ENCODE measurements around the gene NHLH1.

GRCh38 chr1:160406131-160406968, 39.5 kb downstream of the NHLH1 start:
- TF ChIP-seq ZBTB40 (IDR thresholded peaks at IDR 0.05) (no peak), ZBTB40 (CRISPR knock-in tag; IDR thresholded peaks at IDR 0.05) (no peak), PHF20 (CRISPR knock-in tag; IDR thresholded peaks at IDR 0.05) (no peak), KLF16 (CRISPR knock-in tag; IDR thresholded peaks at IDR 0.05) (no peak), HNF4A (CRISPR knock-in tag; IDR thresholded peaks at IDR 0.05) (no peak), RXRA (CRISPR knock-in tag; IDR thresholded peaks at IDR 0.05) (no peak), MED13 (CRISPR knock-in tag; IDR thresholded peaks at IDR 0.05) (no peak), ZBTB42 (CRISPR knock-in tag; IDR thresholded peaks at IDR 0.05) (no peak), U2AF2 (IDR thresholded peaks at IDR 0.05; ENCODE audit: low read depth, low read length) (no peak), TBX2 (CRISPR knock-in tag; IDR thresholded peaks at IDR 0.05; ENCODE audit: borderline replicate concordance) (no peak), RNF2 (conservative IDR thresholded peaks at IDR 0.05; ENCODE audit: low read depth) (no peak), MED1 (CRISPR knock-in tag; IDR thresholded peaks at IDR 0.05) (no peak), CTCF (CRISPR knock-in tag; IDR thresholded peaks at IDR 0.05) (no peak)
- TF ChIP-seq, protein P1, sequence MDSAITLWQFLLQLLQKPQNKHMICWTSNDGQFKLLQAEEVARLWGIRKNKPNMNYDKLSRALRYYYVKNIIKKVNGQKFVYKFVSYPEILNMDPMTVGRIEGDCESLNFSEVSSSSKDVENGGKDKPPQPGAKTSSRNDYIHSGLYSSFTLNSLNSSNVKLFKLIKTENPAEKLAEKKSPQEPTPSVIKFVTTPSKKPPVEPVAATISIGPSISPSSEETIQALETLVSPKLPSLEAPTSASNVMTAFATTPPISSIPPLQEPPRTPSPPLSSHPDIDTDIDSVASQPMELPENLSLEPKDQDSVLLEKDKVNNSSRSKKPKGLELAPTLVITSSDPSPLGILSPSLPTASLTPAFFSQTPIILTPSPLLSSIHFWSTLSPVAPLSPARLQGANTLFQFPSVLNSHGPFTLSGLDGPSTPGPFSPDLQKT (CRISPR knock-in tag; IDR thresholded peaks at IDR 0.05; ENCODE audit: borderline replicate concordance), result no peak
- TF ChIP-seq, protein P2, sequence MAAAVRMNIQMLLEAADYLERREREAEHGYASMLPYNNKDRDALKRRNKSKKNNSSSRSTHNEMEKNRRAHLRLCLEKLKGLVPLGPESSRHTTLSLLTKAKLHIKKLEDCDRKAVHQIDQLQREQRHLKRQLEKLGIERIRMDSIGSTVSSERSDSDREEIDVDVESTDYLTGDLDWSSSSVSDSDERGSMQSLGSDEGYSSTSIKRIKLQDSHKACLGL (CRISPR knock-in tag; IDR thresholded peaks at IDR 0.05), result no peak
